MM.1S (cell line): ENCODE measurements around the gene PRIMA1.

Experiments used
- EZH2 ChIP-seq: fragments of 300-600 bp; sonication (generic); optimal IDR thresholded peaks from 2 replicates; pipeline ENCODE3; 2017; ENCODE audit warnings: low read depth, mild to moderate bottlenecking, antibody characterized with exemption, low read length, mixed read lengths
- EZH2phosphoT487 ChIP-seq: fragments of 300-600 bp; sonication (generic); IDR thresholded peaks from 2 replicates; pipeline ENCODE4 v1.6.1; 2018; ENCODE audit warnings: antibody characterized with exemption, low read length
- TF ChIP-seq, protein P1 (sequence below): fragments of 300-600 bp; sonication (generic); IDR thresholded peaks from 2 replicates; pipeline ENCODE4 v1.5.1; 2016; ENCODE audit warnings: antibody characterized with exemption, low read length, mixed read lengths

DNA sequence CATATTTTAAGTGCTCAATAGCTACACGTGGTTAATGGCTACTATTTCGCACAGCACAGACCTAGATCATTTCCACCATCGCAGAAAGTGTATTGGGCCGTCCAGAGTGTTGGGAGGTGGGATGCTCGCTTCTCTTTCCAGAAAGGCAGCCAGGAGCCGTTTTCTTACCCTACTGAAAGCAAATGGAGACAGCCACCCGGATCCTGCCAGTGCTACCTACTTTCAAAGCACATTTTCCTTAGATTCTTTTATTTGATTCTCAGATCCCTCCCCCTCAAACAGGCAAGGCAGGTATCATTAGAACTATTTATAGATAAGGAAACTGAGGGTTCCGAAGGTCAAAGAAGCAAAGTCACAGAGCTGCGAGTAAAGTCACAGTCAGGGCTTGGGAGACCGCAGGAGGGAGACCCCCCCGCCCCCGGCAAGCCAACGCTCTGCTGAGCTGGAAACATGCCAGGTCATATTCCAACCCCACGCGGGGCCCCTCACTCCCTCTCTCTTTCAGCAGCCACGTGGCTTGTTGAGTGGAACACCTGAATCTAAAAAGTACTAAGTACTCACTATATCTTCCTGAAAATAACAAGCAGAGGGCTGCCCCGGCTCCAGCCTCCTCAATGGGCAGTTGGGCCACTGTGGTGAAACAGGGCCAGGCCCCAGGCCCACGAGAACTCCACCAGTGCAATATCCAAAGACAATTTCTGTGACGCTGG, 36.2 kb downstream of the PRIMA1 start:
- no peak for TF ChIP-seq EZH2
- TF ChIP-seq, protein P1, sequence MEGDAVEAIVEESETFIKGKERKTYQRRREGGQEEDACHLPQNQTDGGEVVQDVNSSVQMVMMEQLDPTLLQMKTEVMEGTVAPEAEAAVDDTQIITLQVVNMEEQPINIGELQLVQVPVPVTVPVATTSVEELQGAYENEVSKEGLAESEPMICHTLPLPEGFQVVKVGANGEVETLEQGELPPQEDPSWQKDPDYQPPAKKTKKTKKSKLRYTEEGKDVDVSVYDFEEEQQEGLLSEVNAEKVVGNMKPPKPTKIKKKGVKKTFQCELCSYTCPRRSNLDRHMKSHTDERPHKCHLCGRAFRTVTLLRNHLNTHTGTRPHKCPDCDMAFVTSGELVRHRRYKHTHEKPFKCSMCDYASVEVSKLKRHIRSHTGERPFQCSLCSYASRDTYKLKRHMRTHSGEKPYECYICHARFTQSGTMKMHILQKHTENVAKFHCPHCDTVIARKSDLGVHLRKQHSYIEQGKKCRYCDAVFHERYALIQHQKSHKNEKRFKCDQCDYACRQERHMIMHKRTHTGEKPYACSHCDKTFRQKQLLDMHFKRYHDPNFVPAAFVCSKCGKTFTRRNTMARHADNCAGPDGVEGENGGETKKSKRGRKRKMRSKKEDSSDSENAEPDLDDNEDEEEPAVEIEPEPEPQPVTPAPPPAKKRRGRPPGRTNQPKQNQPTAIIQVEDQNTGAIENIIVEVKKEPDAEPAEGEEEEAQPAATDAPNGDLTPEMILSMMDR, result no peak
- TF ChIP-seq EZH2phosphoT487, result no peak
